NCI-H748 treated with DMSO at 0.1 percent for 48 hours (cell line): ENCODE results near the gene ACTA2.

ENCODE experiments used
- DNase-seq: peaks from one replicate; lab custom pipeline; 2025; lab: John Stamatoyannopoulos, UW

Gene ACTA2

GRCh38 chr10:88981435-88981834, 28.9 kb upstream of the ACTA2 start:
- no peak for DNase-seq

- DNase-seq, result no peak
Observed at GRCh38 chr10:88980800-88981199, 28.2 kb upstream of the ACTA2 start.

- DNase-seq, result no peak
Observed at GRCh38 chr10:88980247-88980646, 27.7 kb upstream of the ACTA2 start.

GRCh38 chr10:88979603-88980002, 27.0 kb upstream of the ACTA2 start:
- DNase-seq, result no peak

- DNase-seq, result no peak
Observed at GRCh38 chr10:88979153-88979562, 26.6 kb upstream of the ACTA2 start.

- no peak for DNase-seq
Observed at GRCh38 chr10:88978463-88978862, 25.9 kb upstream of the ACTA2 start.

- DNase-seq, result no peak
Observed at GRCh38 chr10:88975377-88975720, 22.8 kb upstream of the ACTA2 start.

- no peak for DNase-seq
Observed at GRCh38 chr10:88974446-88975376, 22.1 kb upstream of the ACTA2 start.

- no peak for DNase-seq
Observed at GRCh38 chr10:88974012-88974411, 21.4 kb upstream of the ACTA2 start.

GRCh38 chr10:88971221-88972061, 18.9 kb upstream of the ACTA2 start:
- DNase-seq, result no peak

GRCh38 chr10:88968391-88968790, 15.8 kb upstream of the ACTA2 start:
- no peak for DNase-seq

GRCh38 chr10:88966797-88967196, 14.2 kb upstream of the ACTA2 start:
- no peak for DNase-seq

- no peak for DNase-seq
Observed at GRCh38 chr10:88964869-88965415, 12.4 kb upstream of the ACTA2 start.

GRCh38 chr10:88964360-88964759, 11.8 kb upstream of the ACTA2 start:
- no peak for DNase-seq

- no peak for DNase-seq
Observed at GRCh38 chr10:88963318-88963717, 10.7 kb upstream of the ACTA2 start.

- no peak for DNase-seq
Observed at GRCh38 chr10:88962336-88962735, 9.8 kb upstream of the ACTA2 start.

- DNase-seq, result no peak
Observed at GRCh38 chr10:88961266-88961665, 8.7 kb upstream of the ACTA2 start.

- no peak for DNase-seq
Observed at GRCh38 chr10:88960802-88961201, 8.2 kb upstream of the ACTA2 start.

- no peak for DNase-seq
Observed at GRCh38 chr10:88958721-88959120, 6.1 kb upstream of the ACTA2 start.

GRCh38 chr10:88957381-88957780, 4.8 kb upstream of the ACTA2 start:
- DNase-seq, result no peak

- DNase-seq, result no peak
Observed at GRCh38 chr10:88954458-88955083, 2.0 kb upstream of the ACTA2 start.

- DNase-seq, result no peak
Observed at GRCh38 chr10:88953662-88954061, 1.1 kb upstream of the ACTA2 start.
